IPS DF 4.7 (cell line): ENCODE measurements around the gene CASP4.
A peak's percentile ranks its signal among the peaks of the same experiment; 100 is the strongest.
"Not testable (repeated sequence)": the region's sequence is repeated elsewhere in the genome, so short reads cannot be mapped to it uniquely, and the experiment has no call there.

ENCODE experiments used
- DNase-seq: peaks from one replicate; pipeline ENCODE4 v3.0.0-alpha.2; 2013; ENCODE audit warnings: low spot score; ENCODE audit errors: extremely low read depth

The CASP4 gene

GRCh38 chr11:104968355-104968855 is at the start of gene CASP4:
CASP4 (minus strand) TSS chr11:104968574; CDS start chr11:104968525, 49 bp downstream.
- DNase-seq, result no peak

- DNase-seq, result no peak
Measured at GRCh38 chr11:105007463-105007862, 39.1 kb upstream of the CASP4 start.

- no peak for DNase-seq
Measured at GRCh38 chr11:105005451-105005845, 37.1 kb upstream of the CASP4 start.

- no peak for DNase-seq
Measured at GRCh38 chr11:105004021-105004420, 35.6 kb upstream of the CASP4 start.

- no peak for DNase-seq
Measured at GRCh38 chr11:105003151-105003550, 34.8 kb upstream of the CASP4 start.

- no peak for DNase-seq
Measured at GRCh38 chr11:105000797-105001196, 32.4 kb upstream of the CASP4 start.

GRCh38 chr11:105000167-105000566 is 31.8 kb upstream of the CASP4 start:
- DNase-seq, result no peak

- DNase-seq, result no peak
Measured at GRCh38 chr11:104999721-105000120, 31.3 kb upstream of the CASP4 start.

- no peak for DNase-seq
Measured at GRCh38 chr11:104997288-104997687, 28.9 kb upstream of the CASP4 start.

GRCh38 chr11:104995001-104995408 is 26.6 kb upstream of the CASP4 start:
- DNase-seq, result no peak

GRCh38 chr11:104992781-104993180 is 24.4 kb upstream of the CASP4 start:
- no peak for DNase-seq

- no peak for DNase-seq
Measured at GRCh38 chr11:104991994-104992393, 23.6 kb upstream of the CASP4 start.

GRCh38 chr11:104984808-104985207 is 16.4 kb upstream of the CASP4 start:
- DNase-seq, result no peak

GRCh38 chr11:104979839-104980238 is 11.5 kb upstream of the CASP4 start:
- DNase-seq, result no peak

GRCh38 chr11:104973616-104974015 is 5.2 kb upstream of the CASP4 start:
- no peak for DNase-seq

- not testable (repeated sequence) for DNase-seq
Measured at GRCh38 chr11:104972924-104973323, 4.5 kb upstream of the CASP4 start.

- no peak for DNase-seq
Measured at GRCh38 chr11:104970756-104971155, 2.4 kb upstream of the CASP4 start.

GRCh38 chr11:104968856-104969776 is 742 bp upstream of the CASP4 start:
- peak; percentile 7 for DNase-seq

GRCh38 chr11:104967534-104968354 is 630 bp downstream of the CASP4 start:
- DNase-seq, result no peak

- DNase-seq, result no peak
Measured at GRCh38 chr11:104965735-104966134, 2.6 kb downstream of the CASP4 start.

GRCh38 chr11:104964247-104964646 is 4.1 kb downstream of the CASP4 start:
- no peak for DNase-seq

GRCh38 chr11:104962852-104963251 is 5.5 kb downstream of the CASP4 start:
- DNase-seq, result no peak
